Heart left ventricle (tissue), 13 donors: ENCODE data around the gene NOVA2.

Experiments
- POLR2A ChIP-seq, 2 donors: fragments of 450-650 bp; IDR thresholded peaks; one replicate each; pipeline ENCODE4 v1.6.1; 2017; ENCODE audit warnings: antibody characterized with exemption in 2 of 2, mild to moderate bottlenecking in 2 of 2, moderate library complexity in 2 of 2
- TF ChIP-seq, protein P1 (sequence below), 12 donors: fragments of 200-600 bp; sonication (generic) in 4 of 12; IDR thresholded peaks; one replicate each; pipeline versions ENCODE4 v1.5.0 to v1.8.0; 2018 to 2022; ENCODE audit warnings: antibody characterized with exemption in 12 of 12, mild to moderate bottlenecking in 5 of 12
- donor health status: ischemic (EF 13 %, LVEDD 7.1; RV severe dilation, severe dysfunction).
- donor health status: DM: no; HTN: yes; CAD: no.
- donor health status: DM: no; HTN: no; CAD: no.
- donor health status: ischemic (EF 25% LVEDD 6.9; RV normal size, moderate dysfunction).
- donor health status: ischemic (EF 25% LVEDD 5.7; RV mildly dilated, moderate dysfunction).
- donor health status: ischemic (EF 35%, LVEDD 5.7; RV mildly dilated, moderate dysfunction).
- donor health status: nonischemic (EF 11% LVEDD 7.7; RV severe dilation, severe dysfunction).
- donor health status: DM: yes; HTN: yes; CAD: no.
- donor health status: PGD.
- donor health status: ischemic (EF 29% LVEDD 5.4; RV normal size, mild dysfunction).
- donor health status: nonischemic (EF 23%, LVEDD 6.1; RV moderate dilation, normal function).

DNA sequence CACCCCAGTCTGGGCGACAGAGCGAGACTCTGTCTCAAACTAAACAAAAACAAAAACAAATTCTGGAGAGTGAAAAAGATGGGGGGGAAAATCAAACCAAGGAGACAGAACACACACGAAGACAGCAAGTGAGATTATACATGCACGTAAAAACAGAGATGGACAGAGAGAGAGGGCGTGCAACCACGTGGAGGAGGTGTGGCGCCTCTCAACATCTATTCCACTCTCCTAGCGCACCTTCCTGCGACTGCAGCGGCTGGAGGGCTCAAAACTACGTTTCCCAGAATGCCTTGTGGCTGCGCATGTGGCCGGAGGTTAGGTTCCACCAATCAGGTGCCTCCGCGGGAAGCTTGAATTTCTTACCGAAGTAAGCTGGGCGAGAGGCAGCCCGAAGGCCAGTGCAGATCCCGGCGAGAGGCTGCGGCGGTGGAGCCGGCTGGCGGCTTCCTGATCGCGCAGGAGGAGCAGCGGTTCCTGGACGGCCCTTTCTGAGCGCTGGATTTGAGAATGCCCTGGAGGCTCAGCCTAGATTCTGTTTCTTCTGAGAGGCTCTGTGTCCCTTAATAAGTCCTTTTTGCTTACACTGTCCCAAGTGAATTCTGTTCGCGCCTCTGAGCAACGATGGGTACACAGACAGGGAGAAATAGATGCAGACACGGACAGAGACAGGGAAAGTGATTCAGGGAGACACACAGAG, 46.0 kb downstream of the NOVA2 start:
- TF ChIP-seq POLR2A (IDR thresholded peaks at IDR 0.05), result no peak
- TF ChIP-seq, protein P1, sequence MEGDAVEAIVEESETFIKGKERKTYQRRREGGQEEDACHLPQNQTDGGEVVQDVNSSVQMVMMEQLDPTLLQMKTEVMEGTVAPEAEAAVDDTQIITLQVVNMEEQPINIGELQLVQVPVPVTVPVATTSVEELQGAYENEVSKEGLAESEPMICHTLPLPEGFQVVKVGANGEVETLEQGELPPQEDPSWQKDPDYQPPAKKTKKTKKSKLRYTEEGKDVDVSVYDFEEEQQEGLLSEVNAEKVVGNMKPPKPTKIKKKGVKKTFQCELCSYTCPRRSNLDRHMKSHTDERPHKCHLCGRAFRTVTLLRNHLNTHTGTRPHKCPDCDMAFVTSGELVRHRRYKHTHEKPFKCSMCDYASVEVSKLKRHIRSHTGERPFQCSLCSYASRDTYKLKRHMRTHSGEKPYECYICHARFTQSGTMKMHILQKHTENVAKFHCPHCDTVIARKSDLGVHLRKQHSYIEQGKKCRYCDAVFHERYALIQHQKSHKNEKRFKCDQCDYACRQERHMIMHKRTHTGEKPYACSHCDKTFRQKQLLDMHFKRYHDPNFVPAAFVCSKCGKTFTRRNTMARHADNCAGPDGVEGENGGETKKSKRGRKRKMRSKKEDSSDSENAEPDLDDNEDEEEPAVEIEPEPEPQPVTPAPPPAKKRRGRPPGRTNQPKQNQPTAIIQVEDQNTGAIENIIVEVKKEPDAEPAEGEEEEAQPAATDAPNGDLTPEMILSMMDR (IDR thresholded peaks at IDR 0.05), result peak in 2 of 12 donors; percentile 8 to 26
